Central memory CD4-positive, alpha-beta T cell (primary cell): ENCODE results near the gene MFSD11.
"Not testable (repeated sequence)": the region's sequence is repeated elsewhere in the genome, so short reads cannot be mapped to it uniquely, and the experiment has no call there.

Source experiments
- DNase-seq: peaks from one replicate; pipeline ENCODE4 v3.0.0; 2022

The MFSD11 gene

DNA sequence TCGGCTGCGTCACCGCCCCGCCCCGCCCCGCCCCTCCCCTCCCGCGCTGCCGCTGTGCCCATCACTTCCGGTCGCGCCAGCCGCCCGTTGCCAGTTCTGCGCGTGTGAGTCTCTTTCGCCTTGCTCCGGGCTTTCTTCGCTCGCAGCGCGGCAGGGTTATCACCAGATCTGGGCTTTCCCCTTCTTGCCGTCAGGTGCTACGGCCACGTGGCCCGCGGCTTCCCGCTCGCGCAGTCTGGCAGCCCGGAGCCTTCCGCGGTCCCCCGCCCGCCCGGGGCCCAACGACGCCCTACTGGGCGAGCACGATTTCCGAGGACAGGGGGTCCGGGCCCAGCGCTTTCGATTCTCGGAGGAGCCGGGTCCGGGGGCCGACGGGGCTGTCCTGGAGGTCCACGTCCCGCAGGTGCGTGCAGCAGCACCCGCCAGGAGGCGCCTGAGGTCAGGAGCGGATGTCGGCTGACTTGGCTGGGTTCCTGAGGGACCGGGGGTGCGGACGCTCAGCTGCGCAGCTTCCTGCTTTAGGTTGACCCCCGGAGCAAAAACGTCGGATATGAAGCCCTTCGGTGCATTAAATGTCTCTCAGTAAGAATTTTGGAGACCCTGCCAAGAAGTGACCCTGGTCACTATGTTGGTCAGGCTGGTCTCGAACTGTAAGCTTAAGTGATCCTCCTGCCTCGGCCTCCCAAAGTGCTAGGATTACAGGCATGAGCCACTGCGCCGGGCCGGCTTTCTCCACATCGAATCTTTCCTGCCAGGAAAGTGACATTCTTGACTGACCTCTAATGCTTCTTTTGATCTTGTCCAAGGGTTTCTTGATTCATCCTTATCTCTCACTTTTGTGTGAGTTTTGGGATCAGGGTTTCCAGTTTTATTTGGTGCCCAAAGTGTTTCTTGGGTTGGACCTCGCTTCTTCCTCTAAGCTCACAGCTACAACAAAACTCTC, 10.9 kb upstream of the MFSD11 start, which contains the start of gene METTL23:
METTL23 (plus strand) TSS at position 64 of the 943 bp plus-strand sequence. CDS start 2,872 bp downstream, outside the sequence.
- peak; percentile 96 for DNase-seq

DNA sequence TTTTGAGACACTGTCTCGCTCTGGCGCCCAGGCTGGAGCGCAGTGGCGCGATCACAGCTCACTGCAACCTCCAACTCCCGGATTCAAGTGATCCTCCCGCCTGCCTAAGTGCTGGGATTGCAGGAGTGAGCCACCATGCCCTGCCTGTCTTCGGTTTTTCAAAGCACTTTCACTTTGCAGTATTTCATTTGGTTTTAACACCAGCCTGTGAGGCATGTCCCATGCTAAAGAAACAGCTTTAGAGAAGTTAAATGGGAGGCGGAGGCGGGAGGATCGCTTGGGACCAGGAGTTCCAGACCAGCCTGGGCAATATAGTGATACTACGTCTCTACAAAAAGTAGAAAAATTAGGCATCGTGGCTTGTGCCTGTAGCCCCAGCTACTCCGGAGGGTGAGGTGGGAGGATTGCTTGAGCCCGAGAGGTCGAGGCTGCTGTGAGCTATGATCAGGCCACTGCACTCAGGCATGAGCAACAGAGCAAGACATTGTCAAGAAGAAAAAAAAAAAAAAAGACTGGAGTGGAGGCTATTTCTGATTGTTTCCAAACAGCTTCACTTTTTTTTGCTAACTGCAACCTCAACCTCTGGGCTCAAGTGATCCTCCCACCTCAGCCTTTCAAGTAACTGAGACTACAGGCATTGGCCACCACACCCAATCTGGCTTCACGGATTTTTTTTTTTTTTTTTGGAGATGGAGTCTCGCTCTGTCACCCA, 10.0 kb upstream of the MFSD11 start:
- DNase-seq, result peak; percentile 35

DNA sequence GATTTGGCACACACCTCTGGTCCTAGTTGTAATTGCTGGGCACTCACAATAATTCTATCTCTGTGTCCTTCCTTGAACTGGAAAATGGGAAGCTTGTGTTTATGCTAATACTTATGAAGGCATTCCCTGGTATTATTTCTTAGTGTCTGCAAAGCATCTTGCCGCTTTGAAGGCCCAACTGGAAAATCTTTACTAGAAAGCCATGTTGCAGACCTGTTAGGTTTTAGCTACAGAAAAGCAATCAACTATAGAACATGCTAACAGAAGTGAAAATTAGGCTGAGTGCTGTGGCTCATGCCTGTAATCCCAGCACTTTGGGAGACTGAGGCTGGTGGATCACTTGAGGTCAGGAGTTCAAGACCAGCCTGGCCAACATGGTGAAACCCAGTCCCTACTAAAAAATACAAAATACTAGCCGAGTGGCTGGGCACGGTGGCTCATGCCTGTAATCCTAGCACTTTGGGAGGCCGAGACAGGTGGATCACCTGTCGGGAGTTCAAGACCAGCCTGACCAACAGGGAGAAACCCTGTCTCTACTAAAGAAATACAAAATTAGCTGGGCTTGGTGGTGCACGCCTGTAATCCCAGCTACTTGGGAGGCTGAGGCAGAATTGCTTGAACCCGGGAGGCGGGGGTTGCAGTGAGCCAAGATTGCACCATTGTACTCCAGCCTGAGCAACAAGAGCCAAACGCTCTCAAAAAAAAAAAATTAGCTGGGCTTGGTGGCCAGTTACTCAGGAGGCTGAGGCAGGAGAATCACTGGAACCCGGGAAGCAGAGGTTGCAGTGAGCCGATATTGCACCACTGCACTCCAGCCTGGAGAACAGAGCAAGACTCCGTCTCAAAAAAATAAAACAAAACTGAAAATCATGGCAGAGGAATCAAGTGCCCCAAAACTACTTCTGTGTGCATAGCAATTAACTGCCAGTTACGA, 5.9 kb upstream of the MFSD11 start:
- DNase-seq, result not testable (repeated sequence)

DNA sequence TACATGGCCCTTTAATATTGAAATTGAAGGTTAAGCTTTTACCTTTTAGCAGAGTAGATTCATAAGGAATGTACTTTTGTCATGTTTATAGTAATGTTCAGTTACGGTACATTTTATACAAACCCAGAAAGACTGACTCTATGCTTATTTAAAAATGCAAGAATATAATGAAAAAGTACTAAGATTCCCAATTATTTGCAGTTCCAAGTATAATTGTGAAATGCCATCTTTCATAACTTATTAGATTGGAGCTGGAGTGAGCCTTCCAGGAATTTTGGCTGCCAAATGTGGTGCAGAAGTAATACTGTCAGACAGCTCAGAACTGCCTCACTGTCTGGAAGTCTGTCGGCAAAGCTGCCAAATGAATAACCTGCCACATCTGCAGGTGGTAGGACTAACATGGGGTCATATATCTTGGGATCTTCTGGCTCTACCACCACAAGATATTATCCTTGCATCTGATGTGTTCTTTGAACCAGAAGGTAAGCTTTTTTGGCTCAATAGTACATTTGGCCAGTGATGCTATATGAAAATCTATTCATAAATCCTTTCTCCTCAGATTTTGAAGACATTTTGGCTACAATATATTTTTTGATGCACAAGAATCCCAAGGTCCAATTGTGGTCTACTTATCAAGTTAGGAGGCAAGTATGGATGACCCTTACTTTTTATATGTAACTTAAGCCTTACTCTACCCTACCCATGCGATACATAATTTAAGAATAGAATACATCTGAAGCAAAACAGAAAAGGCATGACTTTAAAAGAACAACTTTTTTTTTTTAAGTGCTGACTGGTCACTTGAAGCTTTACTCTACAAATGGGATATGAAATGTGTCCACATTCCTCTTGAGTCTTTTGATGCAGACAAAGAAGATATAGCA, 4.9 kb upstream of the MFSD11 start:
- no peak for DNase-seq

DNA sequence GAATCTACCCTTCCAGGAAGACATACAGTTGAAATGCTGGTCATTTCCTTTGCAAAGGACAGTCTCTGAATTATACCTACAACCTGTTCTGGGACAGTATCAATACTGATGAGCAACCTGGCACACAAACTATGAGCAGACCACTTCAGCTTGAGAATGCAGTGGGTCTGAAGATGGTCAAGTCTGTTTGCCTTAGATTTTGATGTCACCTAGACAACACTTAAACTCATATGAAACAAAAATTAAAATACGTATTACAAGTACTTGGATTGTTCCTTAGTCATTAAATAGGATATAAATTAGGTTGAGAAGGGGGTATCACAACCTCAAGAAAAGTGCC, 4.3 kb upstream of the MFSD11 start:
- no peak for DNase-seq

DNA sequence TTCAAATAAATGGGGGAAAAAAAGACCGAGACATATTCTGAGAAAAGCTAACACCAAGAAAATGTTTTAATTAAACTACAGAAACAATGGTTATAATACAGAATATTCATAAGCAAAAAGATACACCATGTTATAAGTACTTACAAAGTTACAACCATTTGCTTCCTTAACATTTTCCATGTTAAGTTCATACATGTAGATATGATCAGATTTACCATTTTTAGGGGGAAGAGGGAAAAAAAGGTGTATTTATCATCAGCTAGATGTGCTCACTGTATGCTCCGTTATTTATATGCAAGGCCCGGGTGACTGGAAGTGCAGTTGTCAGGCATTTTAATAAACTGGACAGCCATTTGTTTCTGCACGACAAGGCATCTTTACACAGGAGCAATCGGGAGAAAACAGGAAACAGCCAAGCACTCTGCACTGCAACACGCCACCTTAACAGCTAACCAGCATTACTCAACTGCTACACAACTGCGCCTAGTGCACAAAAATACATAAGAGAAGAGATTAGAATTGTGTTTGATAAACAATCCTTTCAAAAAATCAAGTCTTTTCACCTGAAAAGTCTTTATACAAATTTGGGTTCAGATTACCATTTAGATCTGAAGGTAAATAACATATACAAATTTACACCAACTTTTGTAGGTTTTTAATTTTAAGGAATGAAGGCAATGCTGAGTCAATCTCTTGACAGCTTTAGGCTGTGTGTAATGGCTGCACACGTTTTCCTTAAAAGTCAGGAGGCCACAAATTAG, 3.7 kb upstream of the MFSD11 start:
- no peak for DNase-seq

DNA sequence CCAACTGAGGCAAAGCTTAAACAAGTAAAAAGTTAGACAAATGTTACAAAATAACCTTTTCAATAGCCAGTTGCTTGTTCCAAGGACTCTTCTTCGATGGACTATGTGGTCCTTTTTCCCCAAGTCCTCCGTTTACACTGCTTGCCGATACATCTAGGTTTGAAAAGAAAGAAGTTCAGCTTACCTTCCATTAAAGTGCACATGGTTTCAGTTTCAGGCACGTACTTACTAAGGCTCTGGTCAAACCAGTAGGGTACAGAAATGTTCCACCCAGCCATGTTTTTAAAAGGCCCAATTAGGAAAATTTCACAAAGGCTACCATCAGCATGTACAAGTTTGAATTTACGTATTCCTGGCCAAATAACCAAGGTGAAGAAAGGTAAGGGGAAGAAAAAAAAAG, 2.9 kb upstream of the MFSD11 start:
- DNase-seq, result no peak

DNA sequence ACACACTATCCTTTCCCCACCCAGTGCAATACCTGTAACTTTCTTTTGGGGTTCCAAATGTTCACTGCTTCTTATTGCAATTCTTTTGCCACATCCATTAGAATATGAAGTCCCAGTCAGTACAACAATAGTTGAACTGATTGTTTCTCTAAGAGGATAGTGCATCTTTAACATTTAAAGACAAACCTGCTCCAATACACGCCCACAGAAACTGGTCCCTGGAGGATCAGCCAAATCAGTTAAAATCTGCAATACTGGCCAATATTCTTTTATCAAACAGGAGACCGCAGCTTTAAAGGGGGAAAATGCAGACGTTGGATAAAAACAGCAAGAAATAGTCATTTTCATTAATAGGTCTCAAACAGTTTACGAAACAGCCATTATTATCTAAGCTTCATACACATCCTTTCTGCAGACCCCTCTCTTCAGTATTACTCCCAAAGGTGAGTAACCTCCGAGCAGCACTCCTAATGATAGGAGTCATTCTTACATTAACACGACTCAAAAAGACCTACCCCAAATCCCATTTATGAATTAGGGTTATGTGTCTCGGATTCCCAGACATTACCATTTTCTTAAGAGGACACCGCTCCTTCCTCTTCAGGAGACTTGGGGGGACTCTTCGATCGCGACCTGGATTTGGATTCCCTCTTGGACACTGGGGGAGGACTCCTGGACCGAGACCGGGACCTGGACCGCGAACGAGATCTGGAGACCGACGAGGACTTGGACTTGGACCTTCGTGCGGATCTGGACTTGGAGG, 2.2 kb upstream of the MFSD11 start:
- DNase-seq, result no peak

DNA sequence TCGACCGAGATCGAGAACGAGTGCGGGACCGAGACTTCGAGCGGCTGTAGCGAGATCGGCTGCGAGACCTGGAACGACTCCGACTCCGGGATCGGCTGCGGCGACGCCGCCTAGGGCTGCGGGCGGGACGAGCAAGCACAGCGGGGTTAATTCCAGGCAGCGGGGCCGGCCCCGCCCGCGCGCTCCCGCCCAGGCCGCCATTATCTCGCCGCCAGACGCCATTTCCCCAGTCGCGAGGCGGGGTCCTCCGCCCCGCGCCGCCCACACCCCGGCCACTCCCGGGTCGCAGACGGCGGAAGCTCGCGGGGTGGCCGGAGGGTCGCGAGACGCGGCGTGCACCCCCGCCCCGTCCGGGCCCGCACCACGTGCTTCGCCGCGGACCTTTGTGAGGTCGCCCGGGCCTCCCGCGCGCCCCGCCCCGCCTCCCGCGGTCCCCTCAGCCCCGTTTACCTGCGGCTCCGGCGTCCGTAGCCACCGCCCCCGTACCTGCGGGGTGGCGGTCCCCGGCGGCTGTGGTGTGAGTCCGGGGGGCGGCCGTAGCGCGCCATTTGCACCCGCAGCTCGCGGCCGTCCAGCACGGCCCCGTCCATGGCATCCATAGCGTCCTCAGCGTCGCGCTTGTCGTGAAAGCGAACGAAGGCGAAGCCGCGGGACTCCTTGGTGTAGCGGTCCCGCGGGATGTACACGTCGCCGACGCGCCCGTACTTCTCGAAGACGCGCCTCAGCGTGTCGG, 1.4 kb upstream of the MFSD11 start:
- peak; percentile 62 for DNase-seq

DNA sequence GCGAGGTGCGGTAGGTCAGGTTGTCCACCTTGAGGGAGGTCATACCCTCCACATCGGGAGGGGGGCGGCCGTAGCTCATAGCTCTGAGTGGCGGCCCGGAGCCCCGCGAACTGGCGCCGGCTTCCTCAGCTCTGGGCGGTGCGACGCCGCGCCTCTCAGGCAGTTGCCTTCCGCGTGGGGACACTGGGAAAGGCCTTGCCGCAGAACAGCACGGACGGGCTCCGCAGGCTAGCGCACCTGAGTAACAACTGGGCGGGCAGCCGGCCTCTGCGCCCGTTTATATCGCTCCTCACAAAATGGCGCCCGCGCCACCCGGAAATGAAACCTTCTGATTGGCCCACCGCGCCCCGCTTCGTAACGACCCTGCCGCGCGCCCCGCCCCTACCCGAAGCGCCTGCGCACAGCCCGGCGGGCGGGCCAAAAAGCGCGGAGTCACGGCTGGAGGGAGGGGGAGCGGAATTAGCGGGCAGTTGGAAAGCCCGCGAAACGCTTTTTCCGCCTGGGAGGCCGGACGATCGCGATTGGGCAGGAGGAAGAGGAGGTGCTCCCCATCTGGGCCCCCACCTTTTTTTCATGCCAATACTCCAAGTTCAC, 740 bp upstream of the MFSD11 start, which contains the start of gene SRSF2:
SRSF2 (minus strand) TSS at position 250 of the 594 bp plus-strand sequence; CDS start at position 79, 171 bp downstream.
- DNase-seq, result peak; percentile 100

DNA sequence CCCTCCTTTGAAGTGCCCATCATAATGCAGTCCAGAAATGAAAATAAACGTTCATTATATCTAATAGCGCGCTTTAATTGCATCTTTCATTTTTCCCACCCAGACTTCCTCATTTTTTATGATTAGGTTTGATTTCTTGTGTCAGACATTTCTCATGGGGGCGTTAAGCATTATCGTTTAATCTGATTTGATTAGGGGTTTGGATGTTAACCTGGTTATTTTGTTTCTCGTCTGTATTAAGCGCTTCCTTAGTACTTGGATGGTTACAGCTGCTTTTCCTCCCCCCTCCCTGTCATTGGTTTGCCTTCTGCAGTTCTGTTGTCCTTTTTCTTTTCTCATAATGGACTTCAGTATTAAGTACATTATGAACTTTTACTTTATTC, 540 bp downstream of the MFSD11 start:
- no peak for DNase-seq

DNA sequence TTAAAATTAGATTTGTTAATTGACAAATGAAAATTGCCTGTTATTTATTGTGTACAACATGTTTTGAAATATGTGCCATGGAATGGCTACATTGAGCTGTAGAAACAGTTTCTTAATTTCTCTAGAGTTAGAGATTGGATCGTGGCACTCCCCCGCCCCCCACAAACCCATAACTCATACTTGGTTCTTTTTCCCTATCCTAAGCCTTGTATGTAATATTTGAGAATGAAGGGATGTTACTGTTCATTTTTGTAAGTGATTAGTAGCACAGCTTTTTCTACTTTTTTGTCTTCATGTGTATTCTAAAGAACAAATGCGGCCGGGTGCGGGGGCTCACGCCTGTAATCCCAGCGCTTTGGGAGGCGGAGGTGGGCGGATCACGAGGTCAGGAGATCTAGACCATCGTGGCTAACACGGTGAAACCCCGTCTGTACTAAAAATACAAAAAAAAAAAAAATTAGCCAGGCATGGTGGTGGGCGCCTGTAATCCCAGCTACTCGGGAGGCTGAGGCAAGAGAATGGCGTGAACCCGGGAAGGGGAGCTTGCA, 1.7 kb downstream of the MFSD11 start:
- not testable (repeated sequence) for DNase-seq

DNA sequence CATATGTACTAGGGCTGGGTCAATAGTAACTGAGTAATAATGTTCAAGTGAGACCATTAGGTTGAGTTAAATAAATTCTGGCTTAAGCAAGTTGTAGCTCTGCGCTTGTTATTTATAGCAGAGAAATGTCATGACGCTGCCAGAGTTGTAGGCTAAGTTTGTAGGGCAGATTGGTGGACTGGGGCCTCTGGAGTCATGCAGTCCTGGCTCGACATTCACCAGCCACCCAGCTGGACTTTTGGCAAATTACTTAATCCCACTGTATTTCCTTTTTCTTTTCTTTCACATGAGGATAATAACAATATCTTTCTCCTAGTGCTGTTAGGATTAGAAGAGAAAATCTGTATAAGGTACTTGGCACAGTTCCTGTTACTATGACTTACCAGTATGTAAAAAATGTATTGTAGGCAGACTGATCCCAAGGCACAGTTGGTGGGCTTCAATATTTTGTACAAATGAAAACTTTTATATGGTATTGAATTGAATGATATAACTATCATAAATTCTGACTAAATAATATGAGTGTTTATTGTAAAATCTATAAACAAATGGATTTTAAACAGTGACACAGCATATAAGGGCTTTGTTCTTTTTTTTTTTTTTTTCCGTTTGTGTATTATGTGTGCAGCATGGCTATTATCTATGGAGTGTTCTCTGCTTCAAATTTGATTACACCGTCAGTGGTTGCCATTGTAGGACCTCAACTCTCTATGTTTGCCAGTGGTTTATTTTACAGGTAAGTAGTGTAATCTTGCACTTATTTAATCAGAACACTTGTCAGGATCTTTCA, 2.6 kb downstream of the MFSD11 start:
- no peak for DNase-seq

DNA sequence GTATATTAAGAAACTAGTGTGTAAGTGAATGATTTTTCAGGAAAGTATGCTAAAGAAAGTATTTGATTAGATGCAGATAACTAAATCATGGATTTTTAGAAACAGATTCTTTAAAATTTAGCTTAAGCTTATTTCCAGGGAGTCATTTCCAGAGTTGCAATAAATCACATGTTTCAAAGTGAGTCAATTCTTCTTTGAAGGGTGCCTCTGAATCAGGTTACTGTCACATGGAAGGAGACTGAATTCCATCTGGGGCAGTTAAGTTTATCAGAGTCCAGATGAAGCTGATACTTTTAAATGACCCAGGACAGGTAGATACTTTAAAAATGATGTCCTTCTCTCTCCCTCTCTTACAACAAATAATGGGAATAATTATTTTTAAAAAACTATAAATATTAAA, 5.0 kb downstream of the MFSD11 start:
- no peak for DNase-seq

DNA sequence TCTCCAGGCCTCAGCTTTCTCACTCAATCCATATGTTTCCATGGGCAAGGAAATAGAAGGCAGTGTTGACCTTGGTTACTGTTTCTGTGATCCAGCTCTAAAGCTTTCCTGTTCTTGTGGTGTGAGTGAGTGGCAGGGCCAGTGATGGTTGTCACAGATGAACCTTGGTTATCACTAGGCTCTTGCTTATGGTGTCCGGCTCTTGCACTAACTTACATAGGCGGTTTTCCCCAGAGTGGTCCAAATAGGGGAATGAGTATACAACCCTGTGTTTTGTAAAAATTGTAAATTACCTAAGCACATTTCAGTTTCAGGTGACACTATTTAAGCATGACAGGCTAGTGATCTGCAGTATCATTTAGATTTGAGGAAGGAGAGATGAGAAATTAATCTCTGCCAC, 6.8 kb downstream of the MFSD11 start:
- no peak for DNase-seq

DNA sequence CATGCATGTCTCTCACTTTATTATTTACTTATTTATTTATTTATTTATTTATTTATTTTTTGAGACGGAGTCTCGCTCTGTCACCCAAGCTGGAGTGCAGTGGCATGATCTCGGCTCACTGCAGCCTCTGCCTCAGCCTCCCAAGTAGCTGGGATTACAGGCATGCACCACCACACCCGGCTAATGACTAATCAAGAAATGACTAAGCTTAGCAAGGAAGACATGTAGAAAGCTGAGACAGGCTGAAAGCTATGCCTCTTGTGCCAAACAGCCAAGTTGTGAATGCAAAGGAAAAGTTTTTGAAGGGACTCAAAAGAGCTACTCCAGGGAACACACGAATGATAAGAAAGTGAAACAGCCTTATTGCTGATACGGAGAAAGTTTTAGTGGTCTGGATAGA, 7.9 kb downstream of the MFSD11 start:
- not testable (repeated sequence) for DNase-seq

DNA sequence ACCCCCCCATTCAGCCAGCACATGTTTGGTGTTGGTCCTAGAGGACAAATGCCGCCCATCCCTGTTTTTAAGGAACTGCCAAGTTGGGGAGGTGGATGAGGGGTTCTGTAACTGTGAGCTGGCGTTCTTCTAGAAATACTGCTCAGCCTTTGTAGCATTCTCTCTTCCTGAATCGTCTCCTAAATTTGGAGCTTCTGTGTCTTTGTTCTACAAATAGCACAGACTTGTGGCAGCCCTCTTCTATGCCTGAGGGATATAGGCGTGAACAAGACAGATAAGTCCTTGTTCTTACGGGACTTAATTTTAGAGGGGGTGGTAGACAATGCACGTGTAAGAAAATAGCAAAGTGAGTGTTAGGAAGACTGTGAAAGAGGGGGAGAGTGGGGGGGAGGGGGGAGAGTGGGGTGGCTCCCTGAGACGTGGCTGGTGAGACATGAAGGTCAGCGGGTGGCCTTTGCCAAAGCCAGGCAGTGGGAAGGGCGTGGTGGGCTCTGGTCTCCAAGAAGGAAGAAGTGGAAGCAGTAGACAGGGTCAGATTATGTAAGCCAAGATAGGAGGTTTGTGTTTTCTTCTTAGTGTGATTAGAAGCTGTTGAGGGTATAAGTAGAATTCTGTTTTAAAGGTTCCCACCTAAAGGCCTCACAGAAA, 9.9 kb downstream of the MFSD11 start:
- DNase-seq, result no peak
